Testis (tissue), 2 donors: ENCODE results near the gene POLR2B.

Experiments
- POLR2A ChIP-seq: fragments of 450-650 bp; IDR thresholded peaks from one replicate; pipeline ENCODE4 v1.6.1; 2017; ENCODE audit warnings: antibody characterized with exemption, mild to moderate bottlenecking, moderate library complexity
- TF ChIP-seq, protein P1 (sequence below), 3 experiments: fragments of 450-650 bp in 2 of 3; fragments of 200-600 bp in 1 of 3; sonication (generic) in 1 of 3; IDR thresholded peaks; one replicate each; pipeline ENCODE4 v1.5.1; 2016 to 2019; ENCODE audit warnings: antibody characterized with exemption in 3 of 3, mild to moderate bottlenecking in 2 of 3, moderate library complexity in 1 of 3

DNA sequence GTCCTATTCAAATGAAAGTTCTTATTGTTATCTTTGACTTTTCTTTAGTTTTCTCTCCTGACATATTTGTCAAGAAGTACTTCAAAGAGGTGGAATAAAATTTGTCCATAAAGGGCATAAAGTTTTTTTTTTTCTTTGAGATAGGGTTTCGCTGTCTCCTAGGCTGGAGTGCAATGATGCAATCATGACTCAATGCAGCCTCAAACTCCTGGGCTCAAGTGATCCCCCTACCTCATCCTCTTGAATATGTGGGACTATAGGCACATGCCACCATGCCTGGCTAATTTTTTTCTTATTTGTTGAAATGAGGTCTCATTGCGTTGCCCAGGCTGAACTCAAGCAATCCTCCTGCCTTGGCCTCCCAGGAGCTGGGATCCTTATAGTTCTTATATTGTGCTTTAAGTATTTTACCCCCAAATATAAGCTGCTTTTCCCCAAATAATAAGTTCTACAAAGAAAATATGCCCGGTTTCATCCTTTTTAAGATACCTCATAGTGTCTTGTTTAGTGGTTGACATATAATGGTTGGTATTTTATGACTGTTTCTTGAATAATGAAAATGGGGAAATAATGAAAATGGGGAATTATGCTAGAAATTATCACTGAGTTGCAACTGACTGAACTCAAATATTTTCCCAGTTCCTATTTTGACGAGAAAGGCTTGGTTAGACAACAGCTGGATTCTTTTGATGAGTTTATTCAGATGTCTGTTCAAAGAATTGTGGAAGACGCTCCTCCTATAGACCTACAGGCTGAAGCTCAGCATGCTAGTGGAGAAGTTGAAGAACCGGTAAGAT, 11.6 kb downstream of the POLR2B start:
- TF ChIP-seq, protein P1, sequence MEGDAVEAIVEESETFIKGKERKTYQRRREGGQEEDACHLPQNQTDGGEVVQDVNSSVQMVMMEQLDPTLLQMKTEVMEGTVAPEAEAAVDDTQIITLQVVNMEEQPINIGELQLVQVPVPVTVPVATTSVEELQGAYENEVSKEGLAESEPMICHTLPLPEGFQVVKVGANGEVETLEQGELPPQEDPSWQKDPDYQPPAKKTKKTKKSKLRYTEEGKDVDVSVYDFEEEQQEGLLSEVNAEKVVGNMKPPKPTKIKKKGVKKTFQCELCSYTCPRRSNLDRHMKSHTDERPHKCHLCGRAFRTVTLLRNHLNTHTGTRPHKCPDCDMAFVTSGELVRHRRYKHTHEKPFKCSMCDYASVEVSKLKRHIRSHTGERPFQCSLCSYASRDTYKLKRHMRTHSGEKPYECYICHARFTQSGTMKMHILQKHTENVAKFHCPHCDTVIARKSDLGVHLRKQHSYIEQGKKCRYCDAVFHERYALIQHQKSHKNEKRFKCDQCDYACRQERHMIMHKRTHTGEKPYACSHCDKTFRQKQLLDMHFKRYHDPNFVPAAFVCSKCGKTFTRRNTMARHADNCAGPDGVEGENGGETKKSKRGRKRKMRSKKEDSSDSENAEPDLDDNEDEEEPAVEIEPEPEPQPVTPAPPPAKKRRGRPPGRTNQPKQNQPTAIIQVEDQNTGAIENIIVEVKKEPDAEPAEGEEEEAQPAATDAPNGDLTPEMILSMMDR (IDR thresholded peaks at IDR 0.05): no peak
- no peak for TF ChIP-seq POLR2A
